ENCODE measurements around the gene SCFD2.

DNA sequence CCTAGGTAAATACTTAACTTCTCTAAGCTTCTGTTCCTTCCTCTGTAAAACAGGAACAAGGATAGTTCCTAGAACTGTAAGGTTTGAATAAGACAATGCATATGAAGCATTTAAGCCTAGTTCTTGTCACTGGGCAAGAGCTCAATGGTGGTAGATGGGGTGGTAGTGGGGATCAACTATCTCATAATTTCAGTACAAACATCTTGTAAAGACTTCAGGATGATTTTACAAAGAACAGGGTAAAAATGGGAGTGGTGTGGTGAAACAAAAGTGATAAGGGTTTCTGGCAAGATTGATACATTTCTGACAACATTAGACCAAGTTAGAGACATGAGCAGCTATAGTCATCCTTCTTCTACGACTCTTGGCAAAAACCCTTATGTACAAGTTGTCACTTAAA lies 137.8 kb downstream of the SCFD2 start:
- TF ChIP-seq POLR2A (IDR thresholded peaks at IDR 0.05) (no peak), POLR2AphosphoS5 (IDR thresholded peaks at IDR 0.05) (no peak)
- TF ChIP-seq, protein P1, sequence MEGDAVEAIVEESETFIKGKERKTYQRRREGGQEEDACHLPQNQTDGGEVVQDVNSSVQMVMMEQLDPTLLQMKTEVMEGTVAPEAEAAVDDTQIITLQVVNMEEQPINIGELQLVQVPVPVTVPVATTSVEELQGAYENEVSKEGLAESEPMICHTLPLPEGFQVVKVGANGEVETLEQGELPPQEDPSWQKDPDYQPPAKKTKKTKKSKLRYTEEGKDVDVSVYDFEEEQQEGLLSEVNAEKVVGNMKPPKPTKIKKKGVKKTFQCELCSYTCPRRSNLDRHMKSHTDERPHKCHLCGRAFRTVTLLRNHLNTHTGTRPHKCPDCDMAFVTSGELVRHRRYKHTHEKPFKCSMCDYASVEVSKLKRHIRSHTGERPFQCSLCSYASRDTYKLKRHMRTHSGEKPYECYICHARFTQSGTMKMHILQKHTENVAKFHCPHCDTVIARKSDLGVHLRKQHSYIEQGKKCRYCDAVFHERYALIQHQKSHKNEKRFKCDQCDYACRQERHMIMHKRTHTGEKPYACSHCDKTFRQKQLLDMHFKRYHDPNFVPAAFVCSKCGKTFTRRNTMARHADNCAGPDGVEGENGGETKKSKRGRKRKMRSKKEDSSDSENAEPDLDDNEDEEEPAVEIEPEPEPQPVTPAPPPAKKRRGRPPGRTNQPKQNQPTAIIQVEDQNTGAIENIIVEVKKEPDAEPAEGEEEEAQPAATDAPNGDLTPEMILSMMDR (IDR thresholded peaks at IDR 0.05), result no peak
